Stimulated activated CD4-positive, alpha-beta T cell treated with anti-CD3 and anti-CD28 coated beads, Interleukin-12 subunit alpha, Interleukin-12 subunit beta, amount 100 ng/mL, for 48 hours (primary cell): ENCODE measurements around the gene GAL3ST2.
"Not testable (repeated sequence)": the region's sequence is repeated elsewhere in the genome, so short reads cannot be mapped to it uniquely, and the experiment has no call there.

Source experiments
- DNase-seq, 3 donors: peaks; one replicate each; pipeline ENCODE4 v3.0.0-alpha.2; 2020; ENCODE audit warnings: low read depth in 2 of 3, low spot score in 1 of 3

Gene GAL3ST2

DNA sequence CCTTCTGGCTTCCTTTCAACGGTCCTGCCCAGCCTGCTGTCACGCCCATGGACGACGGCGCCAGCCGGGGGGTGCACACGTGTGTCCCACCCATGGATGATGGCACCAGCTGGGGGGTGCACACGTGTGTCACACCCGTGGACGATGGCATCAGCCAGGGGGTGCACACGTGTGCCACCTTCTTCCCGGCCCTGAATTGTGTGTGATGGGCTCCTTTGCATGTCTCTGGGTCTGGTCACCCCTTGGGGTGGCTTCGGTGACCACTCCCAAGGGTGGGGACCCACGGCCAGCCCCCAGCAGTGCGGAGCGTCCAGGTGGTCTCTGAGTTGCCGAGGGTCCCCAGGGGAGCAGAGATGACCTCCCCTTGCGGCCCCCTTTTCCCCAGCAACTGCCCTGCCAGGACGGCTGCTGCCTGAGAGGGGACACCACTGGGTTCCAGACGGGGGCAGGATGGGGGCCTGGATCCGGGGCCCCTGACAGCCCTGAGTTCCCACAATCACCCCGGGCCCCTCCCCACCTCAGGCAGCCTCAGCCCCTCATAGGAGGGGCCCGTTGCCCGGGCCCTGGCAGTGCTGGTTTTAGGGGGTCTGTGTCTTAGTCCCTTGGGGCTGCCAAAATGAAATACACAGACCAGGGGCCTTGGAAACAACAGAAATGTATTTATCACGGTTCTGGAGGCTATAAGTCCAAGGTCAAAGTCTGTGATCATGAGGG lies 41.8 kb downstream of the GAL3ST2 start:
- DNase-seq: no peak

- DNase-seq: no peak
Observed at GRCh38 chr2:241818943-241819270, 42.3 kb downstream of the GAL3ST2 start.

DNA sequence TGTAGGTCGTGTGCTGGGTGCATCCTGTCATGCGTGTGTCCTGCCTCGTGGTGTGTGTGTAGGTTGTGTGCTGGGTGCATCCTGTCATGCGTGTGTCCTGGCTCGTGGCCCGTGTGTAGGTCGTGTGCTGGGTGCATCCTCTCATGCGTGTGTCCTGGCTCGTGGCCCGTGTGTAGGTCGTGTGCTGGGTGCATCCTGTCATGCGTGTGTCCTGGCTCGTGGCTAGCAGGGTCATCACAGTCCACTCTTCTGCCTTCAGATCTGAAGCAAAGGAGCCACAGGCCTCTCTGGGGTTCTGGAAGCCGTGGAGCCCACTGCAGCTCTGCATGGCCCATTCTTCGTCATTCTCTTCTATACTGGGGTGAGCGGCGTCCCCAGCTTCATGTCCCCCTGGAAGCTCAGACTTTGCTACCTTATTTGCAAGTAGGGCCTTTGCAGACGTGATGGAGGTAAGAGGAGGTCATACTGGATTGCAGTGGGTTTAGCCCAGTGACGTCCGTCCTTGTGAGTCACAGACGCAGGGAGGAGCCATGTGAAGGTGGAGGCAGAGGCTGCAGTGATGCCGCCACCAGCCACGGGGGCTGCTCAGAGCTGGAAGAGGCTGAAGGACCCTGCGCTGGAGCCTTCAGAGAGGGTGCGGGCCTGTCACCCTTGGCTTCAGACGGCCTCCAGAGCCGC lies 43.5 kb downstream of the GAL3ST2 start:
- not testable (repeated sequence) for DNase-seq

DNA sequence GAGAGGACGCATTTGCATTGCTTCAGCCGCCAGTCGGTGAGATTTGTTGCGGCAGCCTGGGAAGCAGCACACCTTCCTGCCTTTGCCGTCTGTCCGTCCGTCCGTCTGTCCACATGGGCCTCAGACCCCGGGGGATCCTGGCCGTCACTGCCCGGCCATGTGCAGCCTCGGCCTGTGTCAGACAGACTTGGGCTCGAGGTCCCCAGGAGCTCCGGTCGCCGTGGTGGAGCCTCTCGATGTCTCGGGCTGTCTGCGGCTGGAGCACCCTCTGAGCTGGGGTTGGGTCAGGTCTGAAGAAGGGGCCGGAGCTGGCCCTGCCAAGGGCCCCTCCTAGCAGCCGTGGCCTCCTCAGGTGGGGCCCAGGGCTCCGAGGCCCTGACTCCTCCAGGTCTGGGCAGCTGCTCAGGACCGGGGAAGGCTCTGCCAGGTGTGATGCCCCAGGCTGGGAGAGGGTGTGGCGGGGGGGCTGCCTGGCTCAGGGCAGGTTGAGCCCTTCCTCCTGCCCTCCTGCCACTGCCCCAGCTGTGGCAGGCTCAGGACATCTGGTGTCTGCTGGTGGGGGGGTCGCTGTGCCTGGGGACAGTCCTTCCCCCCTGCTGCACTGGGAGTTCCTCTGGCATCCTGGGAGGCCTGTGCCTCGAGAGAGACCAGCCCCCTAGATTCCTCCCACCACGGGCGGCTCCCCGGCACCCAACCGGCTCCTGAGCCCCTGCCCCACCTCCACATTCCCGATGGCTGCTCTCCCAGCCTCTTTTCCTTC lies 44.2 kb downstream of the GAL3ST2 start:
- DNase-seq: no peak

- DNase-seq: no peak
Observed at GRCh38 chr2:241821460-241822263, 45.0 kb downstream of the GAL3ST2 start.

- DNase-seq: no peak
Observed at GRCh38 chr2:241822264-241822623, 45.6 kb downstream of the GAL3ST2 start.

- not testable (repeated sequence) for DNase-seq
Observed at GRCh38 chr2:241823531-241824437, 47.2 kb downstream of the GAL3ST2 start.

DNA sequence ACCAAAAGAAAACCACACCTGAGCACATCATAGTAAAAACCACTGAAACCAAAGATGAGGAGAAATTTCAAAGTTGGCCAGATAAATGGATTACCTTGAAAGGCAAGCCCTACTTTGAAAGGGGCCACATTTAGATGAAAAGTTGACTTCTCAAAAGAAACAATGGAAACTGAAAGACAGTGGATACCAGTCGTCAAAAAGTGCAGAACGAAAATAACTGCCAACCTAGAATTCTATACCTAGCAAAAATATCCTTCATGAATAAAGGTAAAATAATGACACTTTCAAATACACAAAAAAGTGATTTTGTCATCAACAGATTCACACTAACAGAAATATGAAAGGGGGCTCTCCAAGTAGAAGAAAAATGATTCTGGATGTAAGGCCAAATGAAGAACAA lies 50.8 kb downstream of the GAL3ST2 start:
- DNase-seq: no peak

GRCh38 chr2:241833101-241833663 lies 56.6 kb downstream of the GAL3ST2 start:
- no peak for DNase-seq

- not testable (repeated sequence) for DNase-seq
Observed at GRCh38 chr2:241833756-241834526, 57.3 kb downstream of the GAL3ST2 start.

GRCh38 chr2:241834527-241835210 lies 58.0 kb downstream of the GAL3ST2 start:
- DNase-seq: no peak

DNA sequence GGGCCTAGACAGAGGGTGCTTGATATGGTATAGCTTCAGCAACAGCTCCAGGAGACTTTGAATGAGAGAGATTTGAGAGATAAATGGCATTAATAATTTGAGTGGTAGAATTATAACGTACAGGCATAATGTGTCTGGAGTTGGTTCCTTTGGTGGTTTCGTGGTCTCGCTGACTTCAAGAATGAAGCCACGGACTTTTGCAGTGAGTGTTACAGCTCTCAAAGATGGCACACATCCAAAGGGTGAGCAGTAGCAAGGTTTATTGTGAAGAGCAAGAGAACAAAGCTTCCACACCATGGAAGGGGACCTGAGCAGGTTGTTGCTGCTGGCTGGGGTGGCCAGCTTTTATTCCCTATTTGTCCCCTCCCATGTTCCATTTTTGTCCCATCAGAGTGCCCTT lies 59.0 kb downstream of the GAL3ST2 start:
- DNase-seq: no peak

DNA sequence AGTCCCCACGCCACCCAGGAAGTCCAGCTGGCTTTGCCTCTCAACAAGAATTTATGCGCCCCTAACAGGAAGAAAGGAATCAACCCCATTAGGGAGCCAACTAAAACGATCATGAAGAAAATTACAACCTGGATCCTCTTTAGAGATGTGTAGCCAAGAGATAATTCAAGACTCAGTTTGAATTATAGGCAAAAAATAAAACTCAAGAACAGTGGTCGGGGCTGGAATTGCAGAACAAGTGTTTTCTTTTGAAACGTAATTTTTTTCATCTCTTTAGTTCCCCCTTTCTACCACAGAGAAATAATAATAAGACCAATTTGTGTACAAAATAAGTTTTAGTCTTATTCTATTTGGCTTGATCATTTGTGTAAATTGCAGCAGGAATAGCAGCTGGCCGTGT lies 59.7 kb downstream of the GAL3ST2 start:
- DNase-seq: no peak

DNA sequence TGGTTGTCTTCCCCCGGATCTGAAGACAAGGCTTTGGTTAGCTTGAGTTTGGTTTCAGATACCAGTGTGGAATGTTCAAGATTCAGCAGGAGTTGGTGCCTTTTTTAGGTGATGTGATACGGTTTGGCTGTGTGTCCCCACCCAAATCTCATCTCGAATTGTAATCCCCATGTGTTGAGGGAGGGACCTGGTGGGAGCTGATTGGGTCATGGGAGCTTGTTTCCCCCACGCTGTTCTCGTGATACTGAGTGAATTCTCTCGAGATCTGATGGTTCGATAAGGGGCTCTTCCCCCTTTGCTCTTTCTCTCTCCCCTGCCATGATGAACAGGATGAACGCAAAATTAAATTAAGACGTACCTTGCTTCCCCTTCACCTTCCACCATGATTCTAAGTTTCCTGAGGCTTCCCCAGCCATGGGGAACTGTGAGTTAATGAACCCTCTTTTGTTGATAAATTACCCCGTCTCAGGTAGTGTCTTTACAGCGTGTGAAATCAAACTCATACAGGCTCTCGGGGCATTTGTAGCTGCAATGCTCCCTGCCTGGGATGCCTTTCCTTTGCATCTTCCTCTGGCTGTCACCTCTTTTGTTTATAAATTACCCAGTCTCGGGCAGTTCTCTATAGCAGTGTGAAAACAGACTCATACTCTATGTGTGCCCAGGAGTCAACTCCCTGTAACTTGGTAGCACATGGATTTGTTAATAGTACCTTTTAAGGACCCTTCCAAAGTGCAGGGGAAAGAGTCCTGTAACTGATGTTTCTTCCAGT lies 60.8 kb downstream of the GAL3ST2 start:
- no peak for DNase-seq

DNA sequence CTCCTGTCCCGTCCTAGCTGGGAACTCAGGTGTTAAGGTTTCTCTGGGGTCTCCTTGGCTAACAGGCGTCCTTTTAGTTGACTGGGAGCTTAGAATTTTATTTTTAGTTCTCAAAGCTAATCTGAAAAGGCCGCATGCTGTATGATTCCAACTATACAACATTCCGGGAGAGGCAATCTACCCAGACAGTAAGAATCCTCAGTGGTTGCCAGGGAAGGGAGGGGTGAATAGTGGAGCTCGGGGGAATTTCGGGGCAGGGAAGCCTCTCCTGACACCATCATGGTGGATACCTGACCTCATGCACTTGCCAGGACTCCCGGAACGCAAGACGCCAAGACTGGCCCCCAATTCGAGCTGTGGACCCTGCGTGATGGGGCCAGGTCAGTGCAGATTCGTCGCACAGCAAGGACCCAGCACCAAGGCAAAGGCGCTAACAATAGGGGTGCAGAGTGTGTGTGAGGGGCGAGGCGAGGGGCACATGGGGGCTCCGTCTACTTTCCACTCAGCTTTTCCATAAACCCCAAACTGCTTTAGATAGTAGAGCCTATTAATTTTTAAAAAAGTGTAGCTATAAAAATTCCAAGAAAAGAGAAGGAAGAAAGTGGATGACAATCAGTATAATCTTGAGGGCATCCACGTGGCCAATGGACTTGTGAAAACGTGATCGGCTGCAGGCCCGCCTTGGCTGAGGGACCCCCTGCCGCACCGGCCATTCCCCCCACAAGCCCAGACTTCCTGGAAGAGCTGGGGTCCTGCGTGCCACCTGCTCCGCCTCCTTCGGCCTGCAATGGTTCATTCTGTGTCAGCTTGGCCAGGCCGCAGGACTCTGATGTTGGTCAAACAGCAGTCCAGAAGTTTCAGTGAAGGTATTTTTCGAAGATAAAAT lies 64.8 kb downstream of the GAL3ST2 start:
- DNase-seq: no peak

DNA sequence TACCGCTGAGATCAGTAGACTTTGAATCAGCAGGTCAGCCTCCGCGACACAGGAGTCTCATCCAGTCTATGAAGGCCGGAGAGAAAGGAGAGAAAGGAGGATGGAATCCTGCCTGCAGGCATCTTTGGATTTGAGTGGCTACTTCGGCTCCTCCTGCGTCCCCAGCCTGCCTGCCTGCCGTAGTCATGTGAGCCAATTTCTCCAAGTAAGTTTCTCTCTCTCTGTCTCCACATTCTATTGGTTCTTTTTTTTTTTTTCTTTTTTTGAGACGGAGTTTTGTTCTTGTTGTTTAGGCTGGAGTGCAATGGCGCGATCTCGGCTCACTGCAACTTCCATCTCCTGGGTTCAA lies 65.4 kb downstream of the GAL3ST2 start:
- no peak for DNase-seq

- DNase-seq: peak in 1 of 3 donors; percentile 37
Observed at GRCh38 chr2:241842620-241843211, 66.1 kb downstream of the GAL3ST2 start.
